Endothelial cell of umbilical vein (primary cell): Measurements from ENCODE around the gene FERMT2. TPM values are rescaled to one million over a fixed set of nuclear protein-coding genes. Genes with fewer than 3 reads are reported as not detected.

Experiments used
- BruUV-seq: library from RNA; stranded (reverse); fragments of 400-500 nt; replicated peaks from 2 replicates; lab custom pipeline; 2021; lab: Mats Ljungman, UMichigan
- CTCF ChIA-PET: fragments of 300-600, 350-600 bp; sonication (Branson Sonifier 250); formaldehyde crosslinking; loops from one replicate; lab custom pipeline; 2021; ENCODE audit warnings: antibody characterized with exemption, inconsistent platforms; lab: Charles Lee
- POLR2A ChIA-PET: fragments of 300-600, 350-600 bp; sonication (Branson Sonifier 250); formaldehyde crosslinking; loops from one replicate; lab custom pipeline; 2021; ENCODE audit warnings: antibody characterized with exemption, inconsistent platforms; lab: Charles Lee
- DNase-seq: peaks from one replicate; pipeline ENCODE4 v3.0.0-alpha.2; 2011; ENCODE audit warnings: low read depth, low spot score
- FAIRE-seq: peaks from 2 replicates; lab custom pipeline; 2011; peaks lifted over from hg19 to GRCh38; lab: Jason Lieb, UNC
- H2AFZ ChIP-seq: 2 replicates; pipeline ENCODE4 v1.6.0; 2012; ENCODE audit warnings: low read depth, low read length, control low read depth, inconsistent platforms
- H3K27ac ChIP-seq: 2 replicates; pipeline ENCODE4 v1.5.1; 2011; ENCODE audit warnings: low read depth, mild to moderate bottlenecking, control low read depth, low read length, moderate library complexity; ENCODE audit not compliant: insufficient read depth
- H3K27me3 ChIP-seq, 2 experiments: 2 replicates each; pipeline versions ENCODE4 v1.6.0 to v1.6.1; 2011; ENCODE audit warnings: low read length in 2 of 2, mixed read lengths in 1 of 2; ENCODE audit not compliant: control insufficient read depth in 2 of 2, insufficient read depth in 2 of 2
- H3K36me3 ChIP-seq, 2 experiments: 2 replicates in 1 of 2; 3 replicates in 1 of 2; pipeline ENCODE4 v1.5.1; 2011; ENCODE audit warnings: low read length in 2 of 2, mild to moderate bottlenecking in 1 of 2, moderate library complexity in 1 of 2; ENCODE audit not compliant: control insufficient read depth in 2 of 2, insufficient read depth in 2 of 2; ENCODE audit errors: extremely low read depth in 1 of 2
- H3K4me1 ChIP-seq: 3 replicates; pipeline ENCODE4 v1.5.1; 2011; ENCODE audit warnings: mild to moderate bottlenecking, low read length; ENCODE audit not compliant: control insufficient read depth, insufficient read depth; ENCODE audit errors: extremely low read depth
- H3K4me2 ChIP-seq: 2 replicates; pipeline ENCODE4 v1.6.1; 2011; ENCODE audit warnings: low read length, control low read depth, mixed read lengths; ENCODE audit not compliant: insufficient read depth
- H3K4me3 ChIP-seq, 3 experiments: fragments of 200-600 bp in 1 of 3; sonication (generic), shearing (Covaris generic) in 1 of 3; replicated peaks in 1 of 3; 2 replicates each; pipeline ENCODE4 v1.5.1; 2011 to 2016; ENCODE audit warnings: control low read depth in 3 of 3, low read length in 3 of 3, mild to moderate bottlenecking in 2 of 3, inconsistent platforms in 1 of 3, low read depth in 1 of 3, moderate library complexity in 1 of 3; ENCODE audit not compliant: insufficient read depth in 1 of 3
- H3K79me2 ChIP-seq: 2 replicates; pipeline ENCODE4 v1.6.0; 2012; ENCODE audit warnings: low read length, inconsistent platforms; ENCODE audit not compliant: control insufficient read depth, insufficient read depth
- H3K9ac ChIP-seq: replicated peaks from 2 replicates; pipeline ENCODE3; 2011; ENCODE audit warnings: low read length, control low read depth; ENCODE audit not compliant: insufficient read depth; ENCODE audit errors: extremely low read depth
- H3K9me1 ChIP-seq: replicated peaks from 3 replicates; pipeline ENCODE4 v1.6.0; 2011; ENCODE audit warnings: mild to moderate bottlenecking, low read length; ENCODE audit not compliant: control insufficient read depth, insufficient read depth; ENCODE audit errors: extremely low read depth
- H3K9me3 ChIP-seq: replicated peaks from 2 replicates; pipeline ENCODE4 v1.5.1; 2012; ENCODE audit warnings: low read length, inconsistent platforms; ENCODE audit not compliant: control insufficient read depth, insufficient read depth
- H4K20me1 ChIP-seq: replicated peaks from 2 replicates; pipeline ENCODE3; 2011; ENCODE audit warnings: mild to moderate bottlenecking, low read length; ENCODE audit not compliant: control insufficient read depth, insufficient read depth; ENCODE audit errors: extremely low read depth
- CTCF ChIP-seq, 2 donors: IDR thresholded peaks; 1 replicate in 1 of 2; 2 replicates in 1 of 2; pipeline ENCODE4 v1.5.1; 2011; ENCODE audit warnings: low read length in 2 of 2, mild to moderate bottlenecking in 2 of 2, moderate library complexity in 2 of 2, control low read depth in 1 of 2, inconsistent platforms in 1 of 2, low read depth in 1 of 2; ENCODE audit not compliant: insufficient read depth in 1 of 2; ENCODE audit errors: extremely low read depth in 1 of 2
- EZH2 ChIP-seq: IDR thresholded peaks from 2 replicates; pipeline ENCODE4 v1.6.1; 2012; ENCODE audit warnings: borderline replicate concordance, low read depth, mild to moderate bottlenecking, moderate library complexity, low read length, inconsistent platforms; ENCODE audit not compliant: severe bottlenecking
- FOS ChIP-seq: IDR thresholded peaks from 2 replicates; pipeline ENCODE4 v1.6.1; 2011; ENCODE audit warnings: mild to moderate bottlenecking, low read length, moderate library complexity, borderline replicate concordance; ENCODE audit not compliant: insufficient read depth
- GATA2 ChIP-seq: IDR thresholded peaks from 2 replicates; pipeline ENCODE4 v1.7.0; 2011; ENCODE audit warnings: low read depth, mild to moderate bottlenecking, moderate library complexity, mixed read lengths, low read length; ENCODE audit not compliant: insufficient read length, insufficient read depth
- JUN ChIP-seq: IDR thresholded peaks from 2 replicates; pipeline ENCODE4 v1.6.1; 2011; ENCODE audit warnings: borderline replicate concordance, low read depth; ENCODE audit not compliant: insufficient read length, insufficient read depth
- MAX ChIP-seq: IDR thresholded peaks from 2 replicates; pipeline ENCODE4 v1.6.1; 2011; ENCODE audit not compliant: insufficient read depth, insufficient read length
- MYC ChIP-seq: IDR thresholded peaks from one replicate; pipeline ENCODE4 v1.6.1; 2011; ENCODE audit warnings: mild to moderate bottlenecking, low read depth, low read length
- POLR2A ChIP-seq: IDR thresholded peaks from 2 replicates; pipeline ENCODE4 v1.6.1; 2012; ENCODE audit warnings: low read depth, mild to moderate bottlenecking, control low read depth, low read length
- POLR2AphosphoS5 ChIP-seq: IDR thresholded peaks from 2 replicates; pipeline ENCODE4 v1.6.1; 2012; ENCODE audit warnings: low read depth, mild to moderate bottlenecking, control low read depth, low read length, moderate library complexity; ENCODE audit not compliant: insufficient read depth
- dilution Hi-C: fragments of 300-500 bp; cut with MboI; formaldehyde crosslinking; loops from one replicate; pipeline ENCODE4 v1.15.0; 2019; ENCODE audit warnings: low sequenced_read_pairs; ENCODE audit not compliant: extremely low pct_ligation_motif_present
- intact Hi-C: fragments of 100-400 bp; cut with micrococcal nuclease; formaldehyde crosslinking; loops from one replicate; pipeline ENCODE4 v1.10.0; 2022
- polyA plus RNA-seq, 4 experiments: library from polyadenylated mRNA; depleted of rRNA in 3 of 4; stranded (reverse) in 3 of 4; unstranded in 1 of 4; fragments of >200 nt; gene quantifications; 2 replicates each; pipeline versions ENCODE4 v1.2.1 to v1.2.3, GENCODE V29; 2011 to 2012; ENCODE audit warnings: missing spikeins in 1 of 4
- total RNA-seq: library from RNA; stranded (reverse); gene quantifications from 2 replicates; pipeline ENCODE4 v1.2.3, GENCODE V29; 2021

FERMT2 gene
- total and polyA plus RNA-seq, 2 donors (not counting 3 experiments of a cell fraction or from before 2014, with no cell fraction given) = 58.7 to 108 TPM

GRCh38 chr14:52873065-52873464 is 77.8 kb downstream of the FERMT2 start:
- BruUV-seq = no TSS peak
- H3K4me3 ChIP-seq = no peak overlapping the region
- no peaks in the 10 kb centered on the region for H3K9me3 ChIP-seq
- peaks cover 29 to 37% of the 10 kb centered on the region in 2 experiments for H3K36me3 ChIP-seq
- no peak for FAIRE-seq
- no peaks in the 10 kb centered on the region for H3K27me3 ChIP-seq
- no peaks in the 10 kb centered on the region for H3K9me1 ChIP-seq
- H3K27ac ChIP-seq = no peak overlapping the region
- H2AFZ ChIP-seq = no peak overlapping the region
- no peak overlapping the region for H3K9ac ChIP-seq
- no peak for DNase-seq
- no peaks in the 10 kb centered on the region for H3K79me2 ChIP-seq
- dilution Hi-C loops (no loop called here), intact Hi-C loops (no loop called here)
- CTCF ChIA-PET = no interaction called here
- H3K4me2 ChIP-seq = no peak overlapping the region
- POLR2A ChIA-PET = no interaction called here
- no peak for TF ChIP-seq FOS
- TF ChIP-seq MYC = no peak
- TF ChIP-seq JUN = no peak
- no peak for TF ChIP-seq CTCF (IDR thresholded peaks at IDR 0.05; ENCODE audit: extremely low read depth in 1 of 2, insufficient read depth in 1 of 2, low read depth in 1 of 2, low read length in 2 of 2)
- TF ChIP-seq MAX = no peak
- TF ChIP-seq EZH2 = no peak
- TF ChIP-seq POLR2A = no peak
- no peak for TF ChIP-seq GATA2
- no peak for TF ChIP-seq POLR2AphosphoS5
- no peaks in the 10 kb centered on the region for H3K4me1 ChIP-seq
- no peaks in the 10 kb centered on the region for H4K20me1 ChIP-seq
